ENCODE data around the gene WIZ. TPM values are rescaled to one million over a fixed set of nuclear protein-coding genes. Genes with fewer than 3 reads are reported as not detected.
A peak's percentile ranks its signal among the peaks of the same experiment; 100 is the strongest.

WIZ gene
- total RNA-seq, 1 experiment from 2014 or later = 27.3 TPM

DNA sequence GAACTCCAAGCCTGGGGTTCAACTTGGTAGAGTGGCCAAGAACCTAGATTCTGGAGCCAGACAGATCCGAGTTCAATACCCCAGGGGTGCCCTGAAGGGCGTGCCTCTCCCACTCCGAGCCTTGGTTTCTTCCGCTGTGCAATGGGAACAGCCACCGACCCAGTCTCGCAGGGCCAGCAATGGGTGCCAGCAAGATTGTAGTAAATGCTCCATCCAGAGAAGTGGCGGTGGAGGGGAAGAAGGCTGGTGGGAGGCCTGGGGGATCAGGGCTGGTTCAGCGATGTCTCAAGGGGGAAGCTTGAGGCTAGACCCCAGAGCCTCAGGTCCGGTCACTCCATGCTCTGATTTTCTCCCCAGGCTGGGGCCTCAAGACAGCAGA is 4.5 kb downstream of the WIZ start:
- TF ChIP-seq, protein P1, sequence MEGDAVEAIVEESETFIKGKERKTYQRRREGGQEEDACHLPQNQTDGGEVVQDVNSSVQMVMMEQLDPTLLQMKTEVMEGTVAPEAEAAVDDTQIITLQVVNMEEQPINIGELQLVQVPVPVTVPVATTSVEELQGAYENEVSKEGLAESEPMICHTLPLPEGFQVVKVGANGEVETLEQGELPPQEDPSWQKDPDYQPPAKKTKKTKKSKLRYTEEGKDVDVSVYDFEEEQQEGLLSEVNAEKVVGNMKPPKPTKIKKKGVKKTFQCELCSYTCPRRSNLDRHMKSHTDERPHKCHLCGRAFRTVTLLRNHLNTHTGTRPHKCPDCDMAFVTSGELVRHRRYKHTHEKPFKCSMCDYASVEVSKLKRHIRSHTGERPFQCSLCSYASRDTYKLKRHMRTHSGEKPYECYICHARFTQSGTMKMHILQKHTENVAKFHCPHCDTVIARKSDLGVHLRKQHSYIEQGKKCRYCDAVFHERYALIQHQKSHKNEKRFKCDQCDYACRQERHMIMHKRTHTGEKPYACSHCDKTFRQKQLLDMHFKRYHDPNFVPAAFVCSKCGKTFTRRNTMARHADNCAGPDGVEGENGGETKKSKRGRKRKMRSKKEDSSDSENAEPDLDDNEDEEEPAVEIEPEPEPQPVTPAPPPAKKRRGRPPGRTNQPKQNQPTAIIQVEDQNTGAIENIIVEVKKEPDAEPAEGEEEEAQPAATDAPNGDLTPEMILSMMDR (conservative IDR thresholded peaks at IDR 0.05) = no peak
- no peak for TF ChIP-seq EZH2 (IDR thresholded peaks at IDR 0.05; ENCODE audit: low read depth)
- Histone ChIP-seq H4K20me1 (ENCODE audit: insufficient read depth) (no peaks in the 10 kb centered on the region), H3K36me3 (ENCODE audit: low read depth) (no peaks in the 10 kb centered on the region), H3K9me3 (ENCODE audit: insufficient read depth, low read depth) (no peaks in the 10 kb centered on the region), H3F3A (ENCODE audit: insufficient read depth, low read depth) (peaks cover 23% of the 10 kb centered on the region), H3K79me2 (ENCODE audit: low read depth) (no peaks in the 10 kb centered on the region), H3K4me2 (no peak overlapping the region), H3K27me3 (ENCODE audit: insufficient read depth, low read depth) (no peaks in the 10 kb centered on the region), H3K9me2 (ENCODE audit: insufficient read depth) (no peaks in the 10 kb centered on the region), H3K4me3 (no peak overlapping the region), H3K4me1 (replicated peaks; ENCODE audit: insufficient read depth) (peaks cover 5% of the 10 kb centered on the region; the same call in 1 of the 2 replicates), H3K27ac (no peak overlapping the region), H2AFZ (no peak overlapping the region)
- intact Hi-C loops (cut with micrococcal nuclease; ENCODE audit: unreplicated experiment) = no loop called here
- BruUV-seq (replicated peaks) = no TSS peak
- ChIA-PET CTCF (no interaction called here), POLR2A (ENCODE audit: unreplicated experiment) (no interaction called here)
- DNase-seq = no peak

DNA sequence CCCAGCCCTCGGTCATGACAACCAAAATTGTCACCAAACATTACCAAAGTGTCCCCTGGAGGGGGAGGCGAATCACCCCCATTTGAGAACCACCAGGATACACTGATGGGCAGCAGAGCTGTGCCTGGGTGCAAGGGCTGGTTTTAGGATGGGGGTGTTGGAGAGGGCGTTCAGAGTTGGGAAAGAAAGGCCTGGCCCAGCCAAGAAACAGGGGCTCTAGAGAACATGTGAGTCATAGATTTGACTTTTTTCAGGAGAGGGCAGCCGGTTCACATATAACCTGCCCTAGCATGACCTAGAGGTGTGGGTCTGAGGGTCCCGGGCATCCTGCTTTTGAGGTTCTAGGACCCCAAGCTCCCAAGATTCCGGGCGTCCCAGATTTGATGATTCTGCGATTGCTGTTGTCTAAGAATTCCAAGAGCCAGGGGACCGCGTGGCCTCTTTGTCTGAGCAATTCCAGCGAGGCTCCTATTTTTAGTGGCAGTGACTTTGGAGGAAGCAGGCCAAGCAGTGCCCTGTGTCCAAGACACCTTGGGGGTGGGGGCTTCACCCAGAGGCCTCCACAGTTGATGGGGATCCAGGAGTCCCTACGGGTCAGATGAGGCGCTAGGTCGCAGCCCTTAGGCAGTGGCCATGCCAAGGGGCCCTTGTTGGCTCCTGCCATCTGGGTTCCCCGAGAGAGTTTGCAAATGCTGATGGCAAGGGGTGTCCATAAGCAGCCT is 5.1 kb downstream of the WIZ start:
- no TSS peak for BruUV-seq (replicated peaks)
- DNase-seq = peak in 1 of 2 experiments; percentile 17
- H3K4me2 ChIP-seq = no peak overlapping the region
- H3K27me3 ChIP-seq (ENCODE audit: insufficient read depth, low read depth) = no peaks in the 10 kb centered on the region
- TF ChIP-seq EZH2 (IDR thresholded peaks at IDR 0.05; ENCODE audit: low read depth) = no peak
- TF ChIP-seq, protein P1 (conservative IDR thresholded peaks at IDR 0.05) = no peak
- intact Hi-C loops (cut with micrococcal nuclease; ENCODE audit: unreplicated experiment) = no loop called here
- no peak overlapping the region for H2AFZ ChIP-seq
- no peaks in the 10 kb centered on the region for H4K20me1 ChIP-seq (ENCODE audit: insufficient read depth)
- no peaks in the 10 kb centered on the region for H3K36me3 ChIP-seq (ENCODE audit: low read depth)
- H3K4me3 ChIP-seq = no peak overlapping the region
- no peaks in the 10 kb centered on the region for H3K9me3 ChIP-seq (ENCODE audit: insufficient read depth, low read depth)
- H3K27ac ChIP-seq = no peak overlapping the region
- H3K9me2 ChIP-seq (ENCODE audit: insufficient read depth) = no peaks in the 10 kb centered on the region
- peaks cover 5% of the 10 kb centered on the region; the same call in 1 of the 2 replicates for H3K4me1 ChIP-seq (replicated peaks; ENCODE audit: insufficient read depth)
- H3F3A ChIP-seq (ENCODE audit: insufficient read depth, low read depth) = peaks cover 21% of the 10 kb centered on the region
- POLR2A ChIA-PET (ENCODE audit: unreplicated experiment) = no interaction called here
- CTCF ChIA-PET = no interaction called here
- no peaks in the 10 kb centered on the region for H3K79me2 ChIP-seq (ENCODE audit: low read depth)

DNA sequence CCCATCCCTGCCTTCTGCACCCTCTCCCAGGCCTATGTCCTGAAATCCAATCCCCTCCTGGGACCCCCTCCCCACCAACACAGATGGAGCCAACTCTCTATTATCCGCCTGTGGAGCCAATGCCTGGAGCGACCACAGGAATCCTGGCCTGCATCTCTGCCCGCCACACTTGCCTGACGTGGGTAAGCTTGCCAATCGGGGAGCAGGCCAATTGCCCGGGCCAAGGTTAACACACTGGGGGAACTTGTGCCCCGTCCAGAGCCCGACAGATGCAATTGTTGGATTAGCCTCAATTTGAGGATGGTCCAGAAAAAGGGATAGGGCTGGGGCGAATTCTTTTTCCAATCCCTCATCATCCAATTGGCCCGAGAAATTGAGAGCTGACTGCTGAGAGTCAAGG is 5.9 kb downstream of the WIZ start:
- no peak for DNase-seq
- H3K4me1 ChIP-seq (replicated peaks; ENCODE audit: insufficient read depth) = peaks cover 5% of the 10 kb centered on the region; the same call in 1 of the 2 replicates
- no peak overlapping the region for H3K27ac ChIP-seq
- intact Hi-C loops (cut with micrococcal nuclease; ENCODE audit: unreplicated experiment) = no loop called here
- H3K4me3 ChIP-seq = no peak overlapping the region
- no peaks in the 10 kb centered on the region for H3K9me2 ChIP-seq (ENCODE audit: insufficient read depth)
- peaks cover 18% of the 10 kb centered on the region for H3F3A ChIP-seq (ENCODE audit: insufficient read depth, low read depth)
- TF ChIP-seq, protein P1 (conservative IDR thresholded peaks at IDR 0.05) = no peak
- no peak for TF ChIP-seq EZH2 (IDR thresholded peaks at IDR 0.05; ENCODE audit: low read depth)
- H3K36me3 ChIP-seq (ENCODE audit: low read depth) = no peaks in the 10 kb centered on the region
- no peak overlapping the region for H3K4me2 ChIP-seq
- ChIA-PET CTCF (no interaction called here), POLR2A (ENCODE audit: unreplicated experiment) (no interaction called here)
- H3K9me3 ChIP-seq (ENCODE audit: insufficient read depth, low read depth) = no peaks in the 10 kb centered on the region
- H3K79me2 ChIP-seq (ENCODE audit: low read depth) = no peaks in the 10 kb centered on the region
- H2AFZ ChIP-seq = no peak overlapping the region
- no TSS peak for BruUV-seq (replicated peaks)
- H3K27me3 ChIP-seq (ENCODE audit: insufficient read depth, low read depth) = no peaks in the 10 kb centered on the region
- H4K20me1 ChIP-seq (ENCODE audit: insufficient read depth) = no peaks in the 10 kb centered on the region

All from PC-9 (cell line).